ENCODE measurements around the gene NPPC.
"Not testable (repeated sequence)": the region's sequence is repeated elsewhere in the genome, so short reads cannot be mapped to it uniquely, and the experiment has no call there.

The NPPC gene

GRCh38 chr2:231926180-231926741, at the start of gene NPPC:
TSS of gene NPPC (minus strand) at chr2:231926396. CDS start at chr2:231926249, 147 bp downstream.
- DNase-seq (ENCODE audit: low spot score) = peak; percentile 95

- DNase-seq (ENCODE audit: low spot score) = no peak
Measured at GRCh38 chr2:231975001-231975400, 48.8 kb upstream of the NPPC start.

GRCh38 chr2:231970461-231970860, 44.3 kb upstream of the NPPC start:
- DNase-seq (ENCODE audit: low spot score) = no peak

- DNase-seq (ENCODE audit: low spot score) = no peak
Measured at GRCh38 chr2:231968820-231969219, 42.6 kb upstream of the NPPC start.

- DNase-seq (ENCODE audit: low spot score) = no peak
Measured at GRCh38 chr2:231966886-231967285, 40.7 kb upstream of the NPPC start.

GRCh38 chr2:231965102-231965501, 38.9 kb upstream of the NPPC start:
- no peak for DNase-seq (ENCODE audit: low spot score)

- peak; percentile 93 for DNase-seq (ENCODE audit: low spot score)
Measured at GRCh38 chr2:231961349-231962166, 35.4 kb upstream of the NPPC start, which contains the start of gene DIS3L2. TSS of gene DIS3L2 (plus strand) at chr2:231961713. CDS start at chr2:232014928, 53,215 bp downstream.

- DNase-seq (ENCODE audit: low spot score) = no peak
Measured at GRCh38 chr2:231960810-231961348, 34.7 kb upstream of the NPPC start.

- no peak for DNase-seq (ENCODE audit: low spot score)
Measured at GRCh38 chr2:231957913-231958763, 31.9 kb upstream of the NPPC start.

- DNase-seq (ENCODE audit: low spot score) = no peak
Measured at GRCh38 chr2:231955758-231956472, 29.7 kb upstream of the NPPC start.

GRCh38 chr2:231951452-231952035, 25.3 kb upstream of the NPPC start:
- no peak for DNase-seq (ENCODE audit: low spot score)

- DNase-seq (ENCODE audit: low spot score) = no peak
Measured at GRCh38 chr2:231947694-231948093, 21.5 kb upstream of the NPPC start.

- DNase-seq (ENCODE audit: low spot score) = not testable (repeated sequence)
Measured at GRCh38 chr2:231947112-231947511, 20.9 kb upstream of the NPPC start.

GRCh38 chr2:231946241-231946814, 20.1 kb upstream of the NPPC start:
- DNase-seq (ENCODE audit: low spot score) = no peak

GRCh38 chr2:231942180-231942579, 16.0 kb upstream of the NPPC start:
- no peak for DNase-seq (ENCODE audit: low spot score)

GRCh38 chr2:231941673-231942072, 15.5 kb upstream of the NPPC start:
- DNase-seq (ENCODE audit: low spot score) = no peak

- DNase-seq (ENCODE audit: low spot score) = no peak
Measured at GRCh38 chr2:231940795-231941194, 14.6 kb upstream of the NPPC start.

- DNase-seq (ENCODE audit: low spot score) = no peak
Measured at GRCh38 chr2:231939022-231939421, 12.8 kb upstream of the NPPC start.

- DNase-seq (ENCODE audit: low spot score) = no peak
Measured at GRCh38 chr2:231937057-231937456, 10.9 kb upstream of the NPPC start.

GRCh38 chr2:231936491-231936890, 10.3 kb upstream of the NPPC start:
- DNase-seq (ENCODE audit: low spot score) = no peak

GRCh38 chr2:231935815-231936214, 9.6 kb upstream of the NPPC start:
- DNase-seq (ENCODE audit: low spot score) = no peak

Data from D341Med (cell line).